T-helper 2 cell treated with Interferon-gamma antibody and Interleukin-4, amounts not matched to agents 5 μg/mL and 100 μg/mL, for 36 hours (primary cell): Measurements from ENCODE around the gene KIAA1143.
A peak's percentile ranks its signal among the peaks of the same experiment; 100 is the strongest.

Experiments used
- DNase-seq: peaks from one replicate; pipeline ENCODE4 v3.0.0; 2021; ENCODE audit warnings: low spot score
- H3K27ac Mint-ChIP-seq: one replicate; pipeline ENCODE4 v1.8.0; 2021; ENCODE audit warnings: mild to moderate bottlenecking, mixed read lengths
- H3K27me3 Mint-ChIP-seq: one replicate; pipeline ENCODE4 v1.8.0; 2021; ENCODE audit warnings: low read depth, mixed read lengths
- H3K36me3 Mint-ChIP-seq: one replicate; pipeline ENCODE4 v1.8.0; 2021; ENCODE audit warnings: low read depth, mixed read lengths
- H3K4me1 Mint-ChIP-seq: one replicate; pipeline ENCODE4 v1.8.0; 2021; ENCODE audit warnings: low read depth, mixed read lengths
- H3K4me3 Mint-ChIP-seq: one replicate; pipeline ENCODE4 v1.8.0; 2022; ENCODE audit warnings: mild to moderate bottlenecking, moderate library complexity, mixed read lengths
- H3K9me3 Mint-ChIP-seq: one replicate; pipeline ENCODE4 v1.8.0; 2021; ENCODE audit warnings: mixed read lengths

Gene KIAA1143

DNA sequence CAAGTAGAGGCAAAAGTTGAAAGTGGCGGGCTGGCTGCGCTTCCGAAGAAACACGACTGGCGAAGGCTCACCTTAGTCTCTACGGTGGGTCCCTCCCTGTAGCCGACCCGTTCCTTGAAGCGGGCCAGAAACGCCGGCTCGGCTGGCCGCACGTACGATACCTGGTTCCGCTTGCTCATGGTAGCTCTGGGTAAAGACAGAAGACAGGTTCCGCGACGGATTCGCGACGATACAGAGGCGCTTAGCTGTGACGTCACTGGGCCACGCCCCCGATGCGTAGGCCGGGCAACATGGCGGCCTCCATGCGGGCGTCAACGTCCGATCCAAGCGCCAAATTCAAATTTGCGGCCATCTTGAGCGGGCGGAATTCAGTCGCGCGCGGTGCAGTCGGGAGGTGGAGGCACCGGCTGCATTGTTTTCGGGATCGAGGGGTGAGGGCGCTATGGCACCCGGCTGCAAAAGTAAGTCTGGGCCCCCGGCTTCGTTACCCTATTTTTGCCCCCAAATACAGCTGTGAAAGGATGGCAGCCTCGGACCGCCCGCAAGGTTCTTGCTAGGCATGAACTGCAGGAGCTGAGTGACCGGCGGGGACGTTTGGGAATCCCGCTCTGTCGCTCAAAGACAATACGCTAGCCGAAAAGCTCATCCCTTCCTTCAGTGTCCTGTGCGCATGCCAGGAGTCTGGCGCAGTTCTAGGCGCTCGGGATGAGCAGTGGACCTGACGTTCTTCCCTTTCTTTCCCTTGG lies at the start of gene KIAA1143, which contains the start of gene KIF15:
Gene KIAA1143 (minus strand): TSS at position 196 of the 746 bp plus-strand sequence. CDS start 17 bp downstream, at position 179.
Gene KIF15 (plus strand): TSS at position 371 of the 746 bp plus-strand sequence. CDS start 72 bp downstream, at position 443.
- no peaks in the 10 kb centered on the region for H3K27me3 Mint-ChIP-seq
- H3K9me3 Mint-ChIP-seq: peaks cover 43% of the 10 kb centered on the region
- peak within 1 kb of the TSS; percentile 92 for H3K4me3 Mint-ChIP-seq
- H3K4me1 Mint-ChIP-seq: peaks cover 17% of the 10 kb centered on the region
- DNase-seq: peak; percentile 97
- H3K36me3 Mint-ChIP-seq: peaks cover 72% of the 10 kb centered on the region
- peak within 1 kb of the TSS; percentile 92 for H3K27ac Mint-ChIP-seq

DNA sequence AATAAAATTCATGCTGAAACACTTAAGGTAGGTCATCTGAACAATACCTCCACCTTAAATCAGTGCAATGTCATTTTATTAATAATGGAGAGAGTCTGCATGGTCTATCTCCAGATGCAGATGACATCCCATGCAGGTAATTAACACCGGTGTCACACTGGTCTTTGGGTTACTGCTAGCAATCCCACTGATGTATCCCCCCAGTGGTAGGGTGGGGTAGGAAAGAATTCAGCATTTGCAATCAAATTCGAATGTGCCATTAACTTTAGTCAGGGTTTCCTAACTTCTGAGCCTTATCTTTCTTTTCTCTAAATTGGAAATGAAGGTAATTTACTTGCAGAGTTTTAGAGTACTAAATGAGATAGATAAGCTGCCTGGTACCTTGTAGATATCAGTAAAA lies 44.5 kb upstream of the KIAA1143 start:
- Mint-ChIP-seq H3K27ac (no peak overlapping the region), H3K9me3 (no peaks in the 10 kb centered on the region), H3K27me3 (no peaks in the 10 kb centered on the region), H3K4me3 (no peak overlapping the region), H3K4me1 (no peaks in the 10 kb centered on the region), H3K36me3 (peaks cover 51% of the 10 kb centered on the region)
- DNase-seq: no peak

DNA sequence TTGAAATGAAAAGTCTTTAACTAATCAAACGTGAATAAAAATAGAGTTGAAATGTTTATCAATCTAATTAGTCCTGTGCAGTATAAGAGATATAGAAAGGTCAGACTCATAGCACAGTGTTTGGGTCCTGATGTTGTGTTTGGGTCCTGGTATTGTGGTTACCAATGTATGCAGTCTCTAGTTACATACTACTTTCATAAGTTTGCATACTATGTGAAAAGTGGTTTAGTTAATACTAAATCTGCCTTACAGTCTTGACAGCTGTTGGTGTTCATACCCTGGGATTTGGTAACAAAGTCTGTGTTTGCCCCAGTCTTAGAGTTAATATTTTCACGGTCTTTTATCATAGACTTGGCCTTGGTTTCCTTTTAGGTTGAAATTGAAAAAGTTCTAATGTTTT lies 41.9 kb upstream of the KIAA1143 start:
- no peak for DNase-seq
- no peak overlapping the region for H3K27ac Mint-ChIP-seq
- no peaks in the 10 kb centered on the region for H3K27me3 Mint-ChIP-seq
- H3K9me3 Mint-ChIP-seq: no peaks in the 10 kb centered on the region
- H3K36me3 Mint-ChIP-seq: peaks cover 55% of the 10 kb centered on the region
- no peaks in the 10 kb centered on the region for H3K4me1 Mint-ChIP-seq
- no peak overlapping the region for H3K4me3 Mint-ChIP-seq

DNA sequence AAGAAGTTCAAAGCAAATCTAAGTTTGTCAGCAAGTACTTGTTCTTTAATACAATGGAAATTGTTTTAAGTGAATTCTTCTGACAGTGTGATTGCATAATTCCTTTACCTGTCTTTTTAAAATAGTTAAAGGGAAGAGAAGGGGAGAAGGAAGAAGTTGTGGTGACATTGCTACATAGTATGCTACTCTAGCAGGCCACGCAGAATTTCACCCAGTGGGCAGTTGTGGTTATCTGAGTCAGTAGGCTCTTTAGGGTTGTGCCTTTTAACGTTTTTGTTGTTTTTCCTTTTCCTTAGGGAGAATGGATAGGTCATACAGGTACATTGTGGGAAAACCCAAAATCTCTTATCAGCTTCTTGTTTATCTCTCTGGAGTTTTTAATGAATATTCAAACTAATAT lies 40.6 kb upstream of the KIAA1143 start:
- Mint-ChIP-seq H3K27me3 (no peaks in the 10 kb centered on the region), H3K9me3 (no peaks in the 10 kb centered on the region), H3K4me1 (no peaks in the 10 kb centered on the region), H3K36me3 (peaks cover 60% of the 10 kb centered on the region), H3K4me3 (no peak overlapping the region), H3K27ac (no peak overlapping the region)
- DNase-seq: no peak

DNA sequence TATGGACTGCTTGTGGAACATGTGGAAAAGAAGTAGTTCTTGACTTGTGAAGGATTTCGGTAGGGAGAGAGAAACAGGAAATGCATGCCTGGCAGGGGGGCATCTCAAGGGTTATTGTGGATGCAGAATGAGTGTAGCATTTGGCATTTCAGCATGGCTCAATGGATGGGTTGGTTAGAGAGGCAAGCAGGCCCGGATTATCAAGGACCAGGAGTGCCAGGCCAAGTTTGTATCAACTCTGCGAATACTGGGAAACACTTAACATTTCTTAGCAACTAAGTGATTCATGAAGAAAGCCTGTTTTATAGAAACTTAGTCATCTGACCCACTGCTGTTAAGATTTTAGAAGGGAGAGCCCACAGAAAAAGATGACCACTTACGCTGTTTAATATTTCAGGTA lies 33.8 kb upstream of the KIAA1143 start:
- H3K36me3 Mint-ChIP-seq: peaks cover 45% of the 10 kb centered on the region
- no peak for DNase-seq
- no peak overlapping the region for H3K27ac Mint-ChIP-seq
- H3K27me3 Mint-ChIP-seq: no peaks in the 10 kb centered on the region
- no peaks in the 10 kb centered on the region for H3K4me1 Mint-ChIP-seq
- no peaks in the 10 kb centered on the region for H3K9me3 Mint-ChIP-seq
- H3K4me3 Mint-ChIP-seq: no peak overlapping the region

DNA sequence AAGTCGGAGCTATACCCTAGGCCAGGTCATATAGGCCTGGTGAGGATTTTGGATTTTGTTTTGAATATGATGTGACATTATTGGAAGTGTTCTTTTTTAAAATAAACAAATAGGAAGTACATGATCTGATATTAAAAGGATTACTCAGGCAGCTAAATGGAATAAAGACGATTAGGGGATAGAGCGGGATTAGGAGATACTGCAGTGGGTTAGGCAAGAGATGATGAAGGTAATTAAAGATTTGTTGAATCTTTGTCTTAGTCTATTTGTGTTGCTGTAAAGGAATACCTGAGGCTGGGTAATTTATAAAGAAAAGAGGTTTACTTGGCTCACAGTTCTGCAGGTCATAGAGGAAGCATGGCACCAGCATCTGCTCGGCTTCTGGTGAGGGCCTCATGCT lies 21.5 kb upstream of the KIAA1143 start:
- no peak overlapping the region for H3K27ac Mint-ChIP-seq

DNA sequence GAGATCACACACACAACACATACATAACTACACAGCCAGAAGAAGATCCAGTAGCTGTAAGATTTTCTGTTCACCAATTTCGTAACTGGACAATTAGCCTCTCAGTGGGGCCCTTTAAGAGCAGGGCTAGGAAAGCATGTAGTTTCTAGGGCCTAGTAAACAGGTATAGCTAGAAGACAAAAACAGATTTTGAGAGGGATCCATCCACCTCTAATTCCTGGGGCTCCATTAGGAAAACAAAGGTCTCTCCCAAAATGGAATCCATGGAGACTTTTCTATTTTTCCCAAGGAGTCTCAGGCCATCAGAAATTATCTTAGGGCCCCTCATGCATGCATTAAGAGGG lies 10.7 kb upstream of the KIAA1143 start:
- H3K4me3 Mint-ChIP-seq: no peak overlapping the region

More for the DNA sequence above, 21.5 kb upstream of the KIAA1143 start:
- H3K27me3 Mint-ChIP-seq: no peaks in the 10 kb centered on the region
- DNase-seq: no peak
- H3K36me3 Mint-ChIP-seq: peaks cover 60% of the 10 kb centered on the region
- H3K4me3 Mint-ChIP-seq: no peak overlapping the region
- H3K9me3 Mint-ChIP-seq: no peaks in the 10 kb centered on the region
- no peaks in the 10 kb centered on the region for H3K4me1 Mint-ChIP-seq

DNA sequence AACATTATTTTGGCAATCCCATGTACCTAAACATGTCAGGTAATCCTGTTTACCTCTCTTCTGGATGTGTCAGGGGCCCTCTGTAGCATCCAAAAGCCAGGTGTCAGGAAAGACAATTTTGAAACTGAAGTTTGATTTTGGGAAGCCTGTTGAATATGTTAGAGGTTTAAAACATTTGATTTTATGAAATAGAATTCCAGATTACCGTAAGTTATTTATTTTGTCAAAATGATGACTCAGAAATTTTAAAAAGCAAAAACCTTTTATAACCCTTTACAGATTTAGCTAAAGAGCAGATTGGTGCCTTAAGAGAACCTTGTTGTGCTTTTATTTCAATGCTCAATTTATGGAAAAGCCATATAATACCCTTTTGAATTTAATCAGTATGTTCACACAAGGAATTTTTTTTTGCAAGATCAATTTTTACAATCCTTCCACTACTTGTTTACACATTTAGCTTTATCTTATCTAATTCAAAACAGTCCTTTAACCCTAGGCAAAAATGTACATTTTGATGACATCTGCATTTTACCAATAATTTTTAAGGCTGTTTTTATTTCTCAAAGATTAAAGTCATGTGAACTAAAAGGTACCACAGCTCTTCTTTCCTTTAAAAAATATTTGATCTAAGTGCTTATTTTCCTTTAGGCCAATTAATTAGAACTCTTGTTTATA lies 10.1 kb upstream of the KIAA1143 start:
- no peak for DNase-seq
- Mint-ChIP-seq H3K27me3 (no peaks in the 10 kb centered on the region), H3K27ac (no peak overlapping the region), H3K4me3 (no peak overlapping the region), H3K9me3 (peaks cover 51% of the 10 kb centered on the region), H3K4me1 (no peaks in the 10 kb centered on the region), H3K36me3 (peaks cover 83% of the 10 kb centered on the region)

More for the DNA sequence above, 10.7 kb upstream of the KIAA1143 start:
- H3K4me1 Mint-ChIP-seq: no peaks in the 10 kb centered on the region
- H3K36me3 Mint-ChIP-seq: peaks cover 83% of the 10 kb centered on the region
- DNase-seq: no peak
- peaks cover 49% of the 10 kb centered on the region for H3K9me3 Mint-ChIP-seq
- no peaks in the 10 kb centered on the region for H3K27me3 Mint-ChIP-seq
- H3K27ac Mint-ChIP-seq: no peak overlapping the region

DNA sequence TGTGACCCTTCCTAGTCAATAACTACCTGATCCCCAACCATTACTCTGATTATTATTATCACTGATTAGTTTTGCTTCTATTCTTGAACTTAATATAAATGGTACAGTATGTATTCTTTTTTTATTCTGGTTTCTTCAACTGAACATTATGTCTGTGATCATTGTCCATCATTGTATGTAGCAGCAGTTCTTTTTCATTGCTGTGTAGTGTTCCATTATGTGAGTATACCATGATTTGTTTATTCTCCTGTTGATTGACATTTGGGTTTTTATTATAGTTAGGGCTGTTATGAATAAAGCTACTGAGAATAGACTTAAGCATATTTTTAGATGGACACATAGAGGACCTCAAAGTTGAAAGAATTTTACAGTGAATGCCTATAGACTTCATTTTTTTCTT lies 2.8 kb upstream of the KIAA1143 start:
- peaks cover 17% of the 10 kb centered on the region for H3K4me1 Mint-ChIP-seq
- H3K27ac Mint-ChIP-seq: no peak overlapping the region
- DNase-seq: no peak
- H3K4me3 Mint-ChIP-seq: no peak overlapping the region
- peaks cover 34% of the 10 kb centered on the region for H3K9me3 Mint-ChIP-seq
- peaks cover 71% of the 10 kb centered on the region for H3K36me3 Mint-ChIP-seq
- H3K27me3 Mint-ChIP-seq: no peaks in the 10 kb centered on the region

DNA sequence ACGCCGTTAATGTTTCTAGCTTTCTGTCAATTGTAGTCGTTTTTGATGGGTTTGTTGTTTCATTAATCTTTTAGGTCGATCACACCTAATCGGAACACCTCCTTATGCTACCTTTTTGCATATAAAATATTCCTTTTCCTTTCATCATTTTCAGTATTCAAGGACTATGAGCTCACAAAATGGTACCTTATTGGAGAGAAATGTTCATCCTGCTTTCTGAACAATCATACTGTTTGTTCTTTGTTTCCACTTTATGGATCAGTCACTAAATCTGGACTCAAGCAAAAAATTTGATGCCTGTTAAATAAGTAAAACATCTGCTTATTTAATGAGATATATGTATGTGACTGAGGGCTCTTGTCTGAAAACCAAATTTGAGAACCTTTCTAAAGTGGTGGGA lies 1.3 kb upstream of the KIAA1143 start:
- H3K9me3 Mint-ChIP-seq: peaks cover 40% of the 10 kb centered on the region
- DNase-seq: no peak
- no peaks in the 10 kb centered on the region for H3K27me3 Mint-ChIP-seq
- H3K27ac Mint-ChIP-seq: peak overlapping the region; percentile 92
- peak overlapping the region; percentile 92 for H3K4me3 Mint-ChIP-seq
- peaks cover 70% of the 10 kb centered on the region for H3K36me3 Mint-ChIP-seq
- peaks cover 17% of the 10 kb centered on the region for H3K4me1 Mint-ChIP-seq

DNA sequence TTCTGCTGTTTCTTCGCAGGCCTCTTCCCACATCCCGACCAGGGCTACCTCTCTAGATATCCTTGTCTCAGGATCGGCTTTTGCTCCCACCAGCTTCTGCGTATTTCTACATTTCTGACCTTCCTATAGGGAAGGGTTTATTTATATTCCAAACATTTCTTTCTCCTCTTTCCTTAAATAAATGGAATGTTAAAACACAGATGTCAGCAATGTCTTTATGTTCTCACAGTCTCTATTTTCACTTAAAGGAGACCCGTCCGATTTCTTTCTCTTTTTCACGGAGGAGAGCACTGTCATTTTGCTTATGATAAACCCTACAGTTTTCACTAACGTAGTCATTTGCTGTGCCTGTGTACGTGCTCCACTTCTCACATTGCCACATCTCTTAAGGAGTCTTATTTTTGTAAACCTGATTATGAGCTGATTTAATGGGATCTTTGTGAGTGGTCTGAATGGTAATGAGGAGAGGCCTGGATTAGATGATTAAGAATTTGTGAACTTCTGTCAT lies 805 bp upstream of the KIAA1143 start:
- Mint-ChIP-seq H3K4me3 (peak overlapping the region; percentile 92), H3K36me3 (peaks cover 72% of the 10 kb centered on the region), H3K4me1 (peaks cover 17% of the 10 kb centered on the region), H3K9me3 (peaks cover 42% of the 10 kb centered on the region), H3K27me3 (no peaks in the 10 kb centered on the region), H3K27ac (peak overlapping the region; percentile 92)
- no peak for DNase-seq

DNA sequence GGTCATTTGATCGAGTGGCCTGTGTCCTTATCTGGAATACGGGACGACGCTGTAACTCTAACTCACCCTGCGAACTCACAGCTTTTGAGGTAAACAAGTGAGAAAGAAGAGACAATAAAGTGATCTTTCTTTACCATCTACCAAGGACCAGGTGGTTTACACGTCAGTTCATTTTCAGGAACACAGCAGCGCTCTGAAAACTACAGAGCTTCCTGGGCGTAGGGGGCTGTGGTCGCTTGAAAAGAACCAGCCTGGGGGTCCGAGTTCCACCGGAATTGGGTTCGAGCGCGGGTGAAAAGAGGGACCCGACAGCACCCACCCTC lies 357 bp downstream of the KIAA1143 start:
- Mint-ChIP-seq H3K4me3 (peak overlapping the region; percentile 92), H3K36me3 (peaks cover 72% of the 10 kb centered on the region), H3K27ac (peak overlapping the region; percentile 92), H3K27me3 (no peaks in the 10 kb centered on the region), H3K9me3 (peaks cover 43% of the 10 kb centered on the region), H3K4me1 (peaks cover 17% of the 10 kb centered on the region)
- DNase-seq: no peak

DNA sequence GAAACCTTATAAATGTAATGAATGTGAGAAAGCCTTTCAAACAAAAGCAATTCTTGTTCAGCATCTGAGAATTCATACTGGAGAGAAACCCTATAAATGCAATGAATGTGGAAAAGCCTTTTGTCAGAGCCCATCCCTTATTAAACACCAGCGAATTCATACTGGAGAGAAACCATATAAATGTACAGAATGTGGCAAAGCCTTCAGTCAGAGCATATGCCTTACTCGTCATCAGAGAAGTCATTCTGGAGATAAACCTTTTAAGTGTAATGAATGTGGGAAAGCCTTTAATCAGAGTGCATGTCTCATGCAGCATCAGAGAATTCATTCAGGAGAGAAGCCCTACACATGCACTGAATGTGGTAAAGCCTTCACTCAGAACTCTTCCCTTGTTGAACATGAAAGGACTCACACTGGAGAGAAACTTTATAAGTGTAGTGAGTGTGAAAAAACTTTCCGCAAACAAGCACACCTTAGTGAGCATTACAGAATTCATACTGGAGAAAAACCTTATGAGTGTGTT lies 26.7 kb downstream of the KIAA1143 start:
- Mint-ChIP-seq H3K4me3 (no peak overlapping the region), H3K4me1 (peaks cover 4% of the 10 kb centered on the region), H3K9me3 (peaks cover 81% of the 10 kb centered on the region), H3K27ac (no peak overlapping the region), H3K27me3 (no peaks in the 10 kb centered on the region), H3K36me3 (peaks cover 31% of the 10 kb centered on the region)
- no peak for DNase-seq

DNA sequence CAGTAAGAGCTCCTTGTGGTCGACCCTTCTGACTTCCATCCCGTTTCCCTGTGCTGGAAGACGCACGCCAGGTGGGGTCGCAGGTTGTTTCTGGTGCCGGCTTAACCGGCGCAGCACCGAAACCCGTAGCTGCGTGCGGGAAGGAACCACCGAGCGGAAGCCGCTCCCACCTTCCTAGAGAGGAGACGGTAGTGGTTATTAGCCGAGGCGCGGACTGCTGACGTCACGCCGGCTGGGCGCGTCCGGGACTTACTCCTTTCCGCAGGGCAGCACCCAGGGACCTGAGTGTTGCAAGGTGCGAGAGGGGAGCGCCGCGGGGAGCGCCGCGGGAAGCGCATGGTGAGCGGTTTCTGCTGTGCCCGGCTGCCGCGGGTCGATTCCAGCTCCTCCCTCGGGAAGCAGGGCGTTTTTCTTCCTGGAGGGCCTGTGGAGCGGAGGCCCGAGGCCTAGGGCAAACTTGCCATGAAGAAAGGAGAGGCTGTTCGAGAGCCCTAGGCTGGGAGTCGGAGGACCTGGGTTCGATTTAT lies 32.0 kb downstream of the KIAA1143 start, which contains the start of gene ZNF501:
Gene ZNF501 (plus strand): TSS at position 252 of the 527 bp plus-strand sequence. CDS start 4,787 bp downstream, outside the sequence.
- H3K36me3 Mint-ChIP-seq: peaks cover 42% of the 10 kb centered on the region
- no peaks in the 10 kb centered on the region for H3K27me3 Mint-ChIP-seq
- peak within 1 kb of the TSS; percentile 95 for H3K4me3 Mint-ChIP-seq
- peaks cover 8% of the 10 kb centered on the region for H3K4me1 Mint-ChIP-seq
- peaks cover 84% of the 10 kb centered on the region for H3K9me3 Mint-ChIP-seq
- DNase-seq: peak; percentile 78
- peak within 1 kb of the TSS; percentile 79 for H3K27ac Mint-ChIP-seq
